RWPE2 (cell line): ENCODE data around the gene CAPN1.

Experiments used
- ATAC-seq: fragments of 200-7000 bp; cut with Tn5 transposase; 3 replicates; pipeline ENCODE4 v1.9.1; 2021; ENCODE audit warnings: low read depth
- DNase-seq: peaks from one replicate; pipeline ENCODE4 v3.0.0-alpha.2; 2020; ENCODE audit warnings: low spot score
- H3K27ac ChIP-seq: fragments of 450-650 bp; 2 replicates; pipeline ENCODE4 v1.5.1; 2017; ENCODE audit warnings: mild to moderate bottlenecking; ENCODE audit not compliant: poor library complexity, severe bottlenecking
- H3K27me3 ChIP-seq: fragments of 250-450 bp; sonication (Bioruptor Pico); 2 replicates; pipeline ENCODE4 v1.5.1; 2021; ENCODE audit warnings: mild to moderate bottlenecking, moderate library complexity; ENCODE audit not compliant: insufficient read depth, poor library complexity, severe bottlenecking
- H3K36me3 ChIP-seq: fragments of 250-450 bp; sonication (Bioruptor Pico); 2 replicates; pipeline ENCODE4 v1.5.1; 2020; ENCODE audit warnings: low read depth, mild to moderate bottlenecking, moderate library complexity
- H3K4me1 ChIP-seq: fragments of 250-450 bp; sonication (Bioruptor Pico); 2 replicates; pipeline ENCODE4 v1.5.1; 2021; ENCODE audit warnings: mild to moderate bottlenecking, moderate library complexity; ENCODE audit not compliant: insufficient read depth, poor library complexity, severe bottlenecking
- H3K4me3 ChIP-seq: fragments of 250-450 bp; sonication (Bioruptor Pico); 2 replicates; pipeline ENCODE4 v1.5.1; 2021; ENCODE audit warnings: mild to moderate bottlenecking, moderate library complexity; ENCODE audit not compliant: severe bottlenecking
- H3K9me3 ChIP-seq: fragments of 250-450 bp; sonication (Bioruptor Pico); 2 replicates; pipeline ENCODE4 v1.5.1; 2021; ENCODE audit warnings: mild to moderate bottlenecking, moderate library complexity; ENCODE audit not compliant: severe bottlenecking
- TF ChIP-seq, protein P1 (sequence below): fragments of 450-650 bp; IDR thresholded peaks from one replicate; pipeline ENCODE4 v1.5.1; 2017; ENCODE audit warnings: mild to moderate bottlenecking, moderate library complexity; ENCODE audit not compliant: poor library complexity, severe bottlenecking

CAPN1 gene

DNA sequence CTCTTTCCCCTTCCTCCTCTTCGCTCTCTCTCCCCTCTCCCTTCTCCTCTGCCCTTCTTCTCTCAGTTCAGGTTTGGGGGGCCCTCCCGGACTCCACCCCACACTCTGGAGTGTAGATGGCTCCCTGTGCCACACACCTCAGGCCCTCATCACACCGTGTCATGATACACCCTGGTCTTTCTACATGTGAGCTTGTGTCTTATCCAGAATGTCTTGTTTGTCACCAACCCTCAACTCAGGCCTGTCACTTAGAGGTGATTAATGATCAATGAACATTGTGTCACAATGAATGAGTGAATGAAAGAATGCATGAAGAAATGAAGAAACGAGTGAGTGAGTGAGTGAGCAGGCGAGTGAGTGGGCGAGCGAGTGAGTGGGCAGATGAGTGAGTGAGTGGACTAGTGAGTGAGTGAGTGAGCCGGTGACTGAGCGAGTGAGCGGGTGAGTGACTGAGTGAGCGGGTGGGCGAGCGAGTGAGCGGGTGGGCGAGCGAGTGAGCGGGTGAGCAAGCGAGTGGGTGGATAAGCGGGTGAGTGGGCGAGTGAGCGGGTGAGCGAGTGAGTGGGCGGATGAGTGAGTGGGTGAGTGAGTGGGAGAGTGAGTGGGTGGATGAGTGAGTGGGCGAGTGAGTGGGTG is 33.8 kb downstream of the CAPN1 start:
- TF ChIP-seq, protein P1, sequence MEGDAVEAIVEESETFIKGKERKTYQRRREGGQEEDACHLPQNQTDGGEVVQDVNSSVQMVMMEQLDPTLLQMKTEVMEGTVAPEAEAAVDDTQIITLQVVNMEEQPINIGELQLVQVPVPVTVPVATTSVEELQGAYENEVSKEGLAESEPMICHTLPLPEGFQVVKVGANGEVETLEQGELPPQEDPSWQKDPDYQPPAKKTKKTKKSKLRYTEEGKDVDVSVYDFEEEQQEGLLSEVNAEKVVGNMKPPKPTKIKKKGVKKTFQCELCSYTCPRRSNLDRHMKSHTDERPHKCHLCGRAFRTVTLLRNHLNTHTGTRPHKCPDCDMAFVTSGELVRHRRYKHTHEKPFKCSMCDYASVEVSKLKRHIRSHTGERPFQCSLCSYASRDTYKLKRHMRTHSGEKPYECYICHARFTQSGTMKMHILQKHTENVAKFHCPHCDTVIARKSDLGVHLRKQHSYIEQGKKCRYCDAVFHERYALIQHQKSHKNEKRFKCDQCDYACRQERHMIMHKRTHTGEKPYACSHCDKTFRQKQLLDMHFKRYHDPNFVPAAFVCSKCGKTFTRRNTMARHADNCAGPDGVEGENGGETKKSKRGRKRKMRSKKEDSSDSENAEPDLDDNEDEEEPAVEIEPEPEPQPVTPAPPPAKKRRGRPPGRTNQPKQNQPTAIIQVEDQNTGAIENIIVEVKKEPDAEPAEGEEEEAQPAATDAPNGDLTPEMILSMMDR: no peak
- no peak overlapping the region for H3K27ac ChIP-seq
- no peak overlapping the region for H3K4me3 ChIP-seq

GRCh38 chr11:65216830-65217229 is 35.1 kb downstream of the CAPN1 start:
- H3K9me3 ChIP-seq: no peaks in the 10 kb centered on the region
- H3K36me3 ChIP-seq: no peaks in the 10 kb centered on the region
- no peaks in the 10 kb centered on the region for H3K27me3 ChIP-seq
- TF ChIP-seq, protein P1: no peak
- no peak overlapping the region for H3K27ac ChIP-seq
- ATAC-seq (0 out of 3 replicates have a peak, but pooled peaks have one; percentile 13), DNase-seq (no peak)
- no peak overlapping the region for H3K4me3 ChIP-seq
- H3K4me1 ChIP-seq: no peaks in the 10 kb centered on the region

More for the DNA sequence above, 33.8 kb downstream of the CAPN1 start:
- Histone ChIP-seq H3K4me1 (no peaks in the 10 kb centered on the region), H3K36me3 (peaks cover 9% of the 10 kb centered on the region), H3K9me3 (no peaks in the 10 kb centered on the region), H3K27me3 (no peaks in the 10 kb centered on the region)
- ATAC-seq: no peak
- no peak for DNase-seq

GRCh38 chr11:65217441-65218423 is 36.0 kb downstream of the CAPN1 start:
- no peaks in the 10 kb centered on the region for H3K4me1 ChIP-seq
- ATAC-seq: no peak
- DNase-seq: no peak
- TF ChIP-seq, protein P1: no peak
- H3K9me3 ChIP-seq: no peaks in the 10 kb centered on the region
- no peak overlapping the region for H3K4me3 ChIP-seq
- H3K27me3 ChIP-seq: no peaks in the 10 kb centered on the region
- no peak overlapping the region for H3K27ac ChIP-seq
- no peaks in the 10 kb centered on the region for H3K36me3 ChIP-seq

DNA sequence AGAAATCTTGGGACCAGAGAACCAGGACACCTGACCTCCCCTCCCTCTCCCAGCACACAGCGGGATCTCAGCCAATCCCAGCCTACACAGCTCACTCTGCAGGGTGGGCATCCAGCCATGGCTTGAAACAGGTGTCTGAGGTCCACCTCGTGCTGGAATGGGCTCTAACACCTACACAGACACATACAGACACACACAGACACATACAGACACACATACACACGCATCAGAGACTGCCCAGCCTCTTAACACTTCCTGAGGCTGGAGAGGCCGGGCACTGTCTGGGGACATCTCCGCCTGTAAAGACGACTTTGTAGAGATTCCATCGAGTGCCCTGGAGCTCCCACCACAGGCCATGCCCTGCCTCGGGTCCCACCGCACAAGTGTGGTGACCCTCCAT is 36.7 kb downstream of the CAPN1 start:
- H3K4me1 ChIP-seq: no peaks in the 10 kb centered on the region
- no peaks in the 10 kb centered on the region for H3K27me3 ChIP-seq
- H3K27ac ChIP-seq: no peak overlapping the region
- ATAC-seq (no peak), DNase-seq (no peak)
- TF ChIP-seq, protein P1: no peak
- H3K9me3 ChIP-seq: no peaks in the 10 kb centered on the region
- no peaks in the 10 kb centered on the region for H3K36me3 ChIP-seq
- H3K4me3 ChIP-seq: no peak overlapping the region
